Caco-2 (cell line): ENCODE measurements around the gene NBAS. TPM values are rescaled to one million over a fixed set of nuclear protein-coding genes. Genes with fewer than 3 reads are reported as not detected.
"Not testable (repeated sequence)": the region's sequence is repeated elsewhere in the genome, so short reads cannot be mapped to it uniquely, and the experiment has no call there.

Source experiments
- BruUV-seq: library from RNA; stranded (reverse); fragments of 400-500 nt; replicated peaks from 2 replicates; lab custom pipeline; 2021; lab: Mats Ljungman, UMichigan
- CTCF ChIA-PET: fragments of 300-600 bp; sonication (Branson Sonifier 250); formaldehyde crosslinking; loops from one replicate; lab custom pipeline; 2022; ENCODE audit warnings: antibody characterized with exemption; lab: Charles Lee
- POLR2A ChIA-PET: fragments of 300-600 bp; sonication (Branson Sonifier 250); formaldehyde crosslinking; loops from one replicate; lab custom pipeline; 2022; ENCODE audit warnings: antibody characterized with exemption; lab: Charles Lee
- DNase-seq, 2 experiments: peaks; one replicate each; pipeline versions ENCODE4 v3.0.0 to v3.0.0-alpha.2; 2020 to 2022
- H3K27me3 ChIP-seq: replicated peaks from 2 replicates; pipeline ENCODE4 v1.6.0; 2011; ENCODE audit warnings: low read length; ENCODE audit not compliant: control insufficient read depth, insufficient read depth
- H3K36me3 ChIP-seq: 2 replicates; pipeline ENCODE4 v1.5.1; 2011; ENCODE audit warnings: low read length; ENCODE audit not compliant: control insufficient read depth, insufficient read depth
- H3K4me1 ChIP-seq: fragments of 250-450 bp; sonication (Bioruptor Pico); 2 replicates; pipeline ENCODE4 v1.5.1; 2020; ENCODE audit warnings: mild to moderate bottlenecking
- H3K4me3 ChIP-seq: 2 replicates; pipeline ENCODE4 v1.5.1; 2011; ENCODE audit warnings: low read depth, mild to moderate bottlenecking, control low read depth, low read length
- H3K9me3 ChIP-seq: fragments of 250-450 bp; sonication (Bioruptor Pico); 2 replicates; pipeline ENCODE4 v1.5.1; 2020; ENCODE audit warnings: mild to moderate bottlenecking, moderate library complexity
- H3K27ac Mint-ChIP-seq: one replicate; pipeline ENCODE4 v1.8.0; 2022; ENCODE audit warnings: mixed read lengths; ENCODE audit not compliant: unreplicated experiment
- H3K27me3 Mint-ChIP-seq: one replicate; pipeline ENCODE4 v1.8.0; 2022; ENCODE audit warnings: mixed read lengths; ENCODE audit not compliant: insufficient read depth, unreplicated experiment
- H3K36me3 Mint-ChIP-seq: one replicate; pipeline ENCODE4 v1.8.0; 2022; ENCODE audit warnings: mild to moderate bottlenecking, mixed read lengths; ENCODE audit not compliant: insufficient read depth, unreplicated experiment
- H3K4me1 Mint-ChIP-seq: one replicate; pipeline ENCODE4 v1.8.0; 2022; ENCODE audit warnings: low read depth, mixed read lengths; ENCODE audit not compliant: unreplicated experiment
- H3K4me3 Mint-ChIP-seq: one replicate; pipeline ENCODE4 v1.8.0; 2022; ENCODE audit warnings: mild to moderate bottlenecking, moderate library complexity, mixed read lengths; ENCODE audit not compliant: unreplicated experiment
- H3K9me3 Mint-ChIP-seq: one replicate; pipeline ENCODE4 v1.8.0; 2022; ENCODE audit warnings: mixed read lengths; ENCODE audit not compliant: unreplicated experiment
- intact Hi-C: fragments of 100-400 bp; cut with micrococcal nuclease; formaldehyde crosslinking; loops from one replicate; pipeline ENCODE4 v1.10.0; 2022; ENCODE audit not compliant: unreplicated experiment
- total RNA-seq: library from RNA; stranded (reverse); gene quantifications from 2 replicates; pipeline ENCODE4 v1.2.3, GENCODE V29; 2022
- TF ChIP-seq, protein P1 (sequence below), 2 experiments: fragments of 200-600 bp in 1 of 2; IDR thresholded peaks; 1 replicate in 1 of 2; 2 replicates in 1 of 2; pipeline versions ENCODE4 v1.5.1 to v1.8.0; 2011 to 2022; ENCODE audit warnings: antibody characterized with exemption in 1 of 2, control low read depth in 1 of 2, inconsistent platforms in 1 of 2, low read depth in 1 of 2, low read length in 1 of 2, mild to moderate bottlenecking in 1 of 2, moderate library complexity in 1 of 2; ENCODE audit not compliant: insufficient read depth in 1 of 2, severe bottlenecking in 1 of 2, unreplicated experiment in 1 of 2

Gene NBAS
- total RNA-seq, 1 experiment from 2014 or later, result 31.1 TPM

DNA sequence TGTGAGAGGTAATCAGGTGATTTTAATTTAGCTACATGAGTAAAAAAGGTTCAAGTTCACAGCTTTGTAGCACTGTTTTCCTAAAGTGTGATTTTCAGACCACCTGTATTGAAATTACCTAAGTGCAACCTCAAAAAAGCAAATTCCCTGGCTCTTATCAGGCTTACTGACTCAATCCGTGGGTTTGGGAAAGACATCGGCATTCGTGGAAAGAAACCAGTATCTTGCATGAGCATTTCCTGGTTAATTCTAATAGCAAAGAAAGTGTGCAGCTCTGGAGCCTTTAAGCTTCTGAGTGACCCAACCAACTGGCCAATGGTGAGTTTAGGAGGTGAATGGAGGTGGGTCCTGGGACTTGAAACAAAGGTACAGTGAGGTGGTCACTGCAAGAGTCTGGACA is 300.9 kb downstream of the NBAS start:
- H3K4me1 ChIP-seq, result 0 out of 2 replicates have a peak, but pooled peaks cover 7% of the 10 kb centered on the region
- peaks cover 8% of the 10 kb centered on the region for H3K9me3 ChIP-seq
- no peak for DNase-seq
- H3K36me3 ChIP-seq, result no peaks in the 10 kb centered on the region
- ChIA-PET CTCF (no interaction called here), POLR2A (no interaction called here)
- Mint-ChIP-seq H3K9me3 (peaks cover 9% of the 10 kb centered on the region), H3K27ac (no peak overlapping the region), H3K4me1 (no peaks in the 10 kb centered on the region), H3K4me3 (no peak overlapping the region), H3K36me3 (peaks cover 6% of the 10 kb centered on the region), H3K27me3 (no peaks in the 10 kb centered on the region)
- TF ChIP-seq, protein P1, sequence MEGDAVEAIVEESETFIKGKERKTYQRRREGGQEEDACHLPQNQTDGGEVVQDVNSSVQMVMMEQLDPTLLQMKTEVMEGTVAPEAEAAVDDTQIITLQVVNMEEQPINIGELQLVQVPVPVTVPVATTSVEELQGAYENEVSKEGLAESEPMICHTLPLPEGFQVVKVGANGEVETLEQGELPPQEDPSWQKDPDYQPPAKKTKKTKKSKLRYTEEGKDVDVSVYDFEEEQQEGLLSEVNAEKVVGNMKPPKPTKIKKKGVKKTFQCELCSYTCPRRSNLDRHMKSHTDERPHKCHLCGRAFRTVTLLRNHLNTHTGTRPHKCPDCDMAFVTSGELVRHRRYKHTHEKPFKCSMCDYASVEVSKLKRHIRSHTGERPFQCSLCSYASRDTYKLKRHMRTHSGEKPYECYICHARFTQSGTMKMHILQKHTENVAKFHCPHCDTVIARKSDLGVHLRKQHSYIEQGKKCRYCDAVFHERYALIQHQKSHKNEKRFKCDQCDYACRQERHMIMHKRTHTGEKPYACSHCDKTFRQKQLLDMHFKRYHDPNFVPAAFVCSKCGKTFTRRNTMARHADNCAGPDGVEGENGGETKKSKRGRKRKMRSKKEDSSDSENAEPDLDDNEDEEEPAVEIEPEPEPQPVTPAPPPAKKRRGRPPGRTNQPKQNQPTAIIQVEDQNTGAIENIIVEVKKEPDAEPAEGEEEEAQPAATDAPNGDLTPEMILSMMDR (IDR thresholded peaks at IDR 0.05; ENCODE audit: insufficient read depth in 1 of 2, low read depth in 1 of 2, low read length in 1 of 2, severe bottlenecking in 1 of 2, unreplicated experiment in 1 of 2), result no peak
- H3K4me3 ChIP-seq, result no peak overlapping the region
- no peaks in the 10 kb centered on the region for H3K27me3 ChIP-seq
- intact Hi-C loops, result no loop called here
- BruUV-seq, result no TSS peak

DNA sequence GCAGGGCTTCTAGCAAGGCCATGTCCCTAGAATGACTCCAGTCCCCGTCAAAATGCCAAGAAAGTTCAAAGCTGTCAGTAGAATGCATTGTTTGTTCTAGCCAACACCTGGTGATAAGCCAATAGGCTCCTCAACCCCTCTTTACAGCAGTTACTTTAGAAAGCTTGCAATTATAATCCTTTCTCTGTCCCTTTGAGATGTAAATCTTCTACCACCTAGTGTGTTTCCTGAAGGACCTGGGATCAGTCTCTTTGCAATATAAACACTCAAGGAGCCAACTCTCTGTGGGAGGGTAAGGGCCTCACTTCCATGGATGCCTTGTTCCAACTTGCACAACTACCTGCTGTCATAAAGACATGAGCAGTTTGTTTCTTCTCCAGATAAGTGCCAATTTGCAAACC is 301.8 kb downstream of the NBAS start:
- Mint-ChIP-seq H3K4me1 (no peaks in the 10 kb centered on the region), H3K27ac (no peak overlapping the region), H3K4me3 (no peak overlapping the region), H3K9me3 (peaks cover 9% of the 10 kb centered on the region), H3K27me3 (no peaks in the 10 kb centered on the region), H3K36me3 (peaks cover 6% of the 10 kb centered on the region)
- POLR2A ChIA-PET, result no interaction called here
- Histone ChIP-seq H3K9me3 (peaks cover 8% of the 10 kb centered on the region), H3K4me1 (0 out of 2 replicates have a peak, but pooled peaks cover 7% of the 10 kb centered on the region), H3K4me3 (no peak overlapping the region), H3K27me3 (no peaks in the 10 kb centered on the region), H3K36me3 (no peaks in the 10 kb centered on the region)
- no peak for DNase-seq
- BruUV-seq, result no TSS peak
- CTCF ChIA-PET, result no interaction called here
- TF ChIP-seq, protein P1 (IDR thresholded peaks at IDR 0.05; ENCODE audit: insufficient read depth in 1 of 2, low read depth in 1 of 2, low read length in 1 of 2, severe bottlenecking in 1 of 2, unreplicated experiment in 1 of 2), result no peak
- intact Hi-C loops, result no loop called here

DNA sequence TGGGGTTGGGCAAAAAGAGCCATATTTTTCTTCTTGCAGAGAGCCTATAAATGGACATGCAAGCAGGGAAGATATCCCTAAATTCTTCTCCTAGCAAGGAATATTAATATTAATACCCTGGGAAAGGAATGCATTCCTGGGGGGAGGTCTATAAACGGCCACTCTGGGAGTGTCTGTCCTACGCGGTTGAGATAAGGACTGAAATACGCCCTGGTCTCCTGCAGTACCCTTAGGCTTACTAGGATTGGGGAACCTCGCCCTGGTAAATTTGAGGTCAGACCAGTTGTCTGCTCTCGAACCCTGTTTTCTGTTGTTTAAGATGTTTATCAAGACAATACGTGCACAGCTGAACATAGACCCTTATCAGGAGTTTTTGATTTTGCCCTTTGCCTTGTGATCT is 302.7 kb downstream of the NBAS start:
- H3K36me3 ChIP-seq, H3K9me3 ChIP-seq, CTCF ChIA-PET, H3K27me3 Mint-ChIP-seq, H3K9me3 Mint-ChIP-seq, H3K4me1 Mint-ChIP-seq, H3K27ac Mint-ChIP-seq, H3K4me1 ChIP-seq, DNase-seq, BruUV-seq, H3K4me3 ChIP-seq, intact Hi-C loops, POLR2A ChIA-PET, H3K36me3 Mint-ChIP-seq, H3K27me3 ChIP-seq, H3K4me3 Mint-ChIP-seq: not testable (repeated sequence)

GRCh38 chr2:15253835-15254286 is 307.3 kb downstream of the NBAS start:
- no peaks in the 10 kb centered on the region for H3K27me3 Mint-ChIP-seq
- Histone ChIP-seq H3K27me3 (no peaks in the 10 kb centered on the region), H3K4me1 (no peaks in the 10 kb centered on the region), H3K4me3 (no peak overlapping the region), H3K36me3 (no peaks in the 10 kb centered on the region), H3K9me3 (peaks cover 6% of the 10 kb centered on the region)
- TF ChIP-seq, protein P1 (IDR thresholded peaks at IDR 0.05; ENCODE audit: insufficient read depth in 1 of 2, low read depth in 1 of 2, low read length in 1 of 2, severe bottlenecking in 1 of 2, unreplicated experiment in 1 of 2), result no peak
- H3K36me3 Mint-ChIP-seq, result peaks cover 6% of the 10 kb centered on the region
- ChIA-PET CTCF (no interaction called here), POLR2A (no interaction called here)
- no peaks in the 10 kb centered on the region for H3K4me1 Mint-ChIP-seq
- intact Hi-C loops, result no loop called here
- no peak overlapping the region for H3K27ac Mint-ChIP-seq
- BruUV-seq, result no TSS peak
- H3K4me3 Mint-ChIP-seq, result no peak overlapping the region
- peaks cover 26% of the 10 kb centered on the region for H3K9me3 Mint-ChIP-seq
- DNase-seq, result no peak
